PC-3 (cell line): ENCODE results near the gene C1orf53. TPM values are rescaled to one million over a fixed set of nuclear protein-coding genes. Genes with fewer than 3 reads are reported as not detected.
A peak's percentile ranks its signal among the peaks of the same experiment; 100 is the strongest.

Experiments
- ATAC-seq: fragments of 200-7000 bp; cut with Tn5 transposase; 2 replicates; pipeline ENCODE4 v1.9.1; 2020; ENCODE audit warnings: mild to moderate bottlenecking, moderate library complexity
- BruUV-seq: library from RNA; stranded (reverse); fragments of 400-500 nt; replicated peaks from 2 replicates; lab custom pipeline; 2021; lab: Mats Ljungman, UMichigan
- CTCF ChIA-PET: fragments of 300-600 bp; sonication (Branson Sonifier 250); formaldehyde crosslinking; loops from one replicate; lab custom pipeline; 2022; ENCODE audit warnings: antibody characterized with exemption; lab: Charles Lee
- POLR2A ChIA-PET: fragments of 300-600 bp; sonication (Branson Sonifier 250); formaldehyde crosslinking; loops from one replicate; lab custom pipeline; 2022; ENCODE audit warnings: antibody characterized with exemption; ENCODE audit not compliant: unreplicated experiment; lab: Charles Lee
- DNase-seq: peaks from one replicate; pipeline ENCODE4 v3.0.0-alpha.2; 2015
- H2AFZ ChIP-seq: fragments of 300-600 bp; sonication (generic); 2 replicates; pipeline ENCODE4 v1.6.0; 2016; ENCODE audit warnings: antibody characterized with exemption, low read length
- H3F3A ChIP-seq: fragments of 300-600 bp; sonication (generic); one replicate; pipeline ENCODE4 v1.6.0; 2017; ENCODE audit warnings: antibody characterized with exemption, low read length, control low read depth, mild to moderate bottlenecking; ENCODE audit not compliant: unreplicated experiment
- H3K27ac ChIP-seq: fragments of 300-600 bp; sonication (generic); 2 replicates; pipeline ENCODE4 v1.5.1; 2016; ENCODE audit warnings: mild to moderate bottlenecking, low read length
- H3K27me3 ChIP-seq: fragments of 300-600 bp; sonication (generic); 2 replicates; pipeline ENCODE4 v1.6.1; 2016; ENCODE audit warnings: low read length, mixed read lengths
- H3K36me3 ChIP-seq: fragments of 300-600 bp; sonication (generic); 2 replicates; pipeline ENCODE4 v1.6.1; 2016; ENCODE audit warnings: low read depth, mixed run types, low read length, mixed read lengths
- H3K4me1 ChIP-seq: fragments of 300-600 bp; sonication (generic); 2 replicates; pipeline ENCODE4 v1.5.1; 2016; ENCODE audit warnings: low read length; ENCODE audit not compliant: insufficient read depth
- H3K4me2 ChIP-seq: fragments of 300-600 bp; sonication (generic); 2 replicates; pipeline ENCODE4 v1.6.0; 2016; ENCODE audit warnings: low read length
- H3K4me3 ChIP-seq: fragments of 300-600 bp; sonication (generic); 2 replicates; pipeline ENCODE4 v1.5.1; 2016; ENCODE audit warnings: mild to moderate bottlenecking, low read length, mixed read lengths
- H3K79me2 ChIP-seq: fragments of 300-600 bp; sonication (generic); 2 replicates; pipeline ENCODE4 v1.6.1; 2017; ENCODE audit warnings: low read length, mixed read lengths
- H3K9ac ChIP-seq: fragments of 300-600 bp; sonication (generic); 2 replicates; pipeline ENCODE4 v1.6.0; 2016; ENCODE audit warnings: mild to moderate bottlenecking, low read length
- H3K9me2 ChIP-seq: fragments of 300-600 bp; sonication (generic); replicated peaks from 2 replicates; pipeline ENCODE4 v1.6.1; 2016; ENCODE audit warnings: mixed run types, low read length, mixed read lengths
- H3K9me3 ChIP-seq: fragments of 300-600 bp; sonication (generic); 2 replicates; pipeline ENCODE4 v1.6.1; 2016; ENCODE audit warnings: low read length, mixed read lengths
- H4K20me1 ChIP-seq: fragments of 300-600 bp; sonication (generic); 2 replicates; pipeline ENCODE4 v1.6.1; 2016; ENCODE audit warnings: low read length, mixed read lengths
- EZH2 ChIP-seq: fragments of 300-600 bp; sonication (generic); IDR thresholded peaks from one replicate; pipeline ENCODE4 v1.6.1; 2017; ENCODE audit warnings: antibody characterized with exemption, mild to moderate bottlenecking, low read length; ENCODE audit not compliant: unreplicated experiment
- EZH2phosphoT487 ChIP-seq: fragments of 300-600 bp; sonication (generic); IDR thresholded peaks from 2 replicates; pipeline ENCODE4 v1.6.1; 2018; ENCODE audit warnings: mild to moderate bottlenecking, antibody characterized with exemption, low read length, borderline replicate concordance
- intact Hi-C: fragments of 100-400 bp; cut with micrococcal nuclease; formaldehyde crosslinking; loops from 2 replicates; pipeline ENCODE4 v1.9.0; 2023
- total RNA-seq: library from RNA; depleted of rRNA; stranded (reverse); fragments of >200 nt; gene quantifications from 2 replicates; pipeline ENCODE4 v1.2.3, GENCODE V29; 2014
- TF ChIP-seq, protein P1 (sequence below): fragments of 300-600 bp; sonication (generic); conservative IDR thresholded peaks from 2 replicates; pipeline ENCODE4 v1.5.1; 2017; ENCODE audit warnings: antibody characterized with exemption, low read depth, mild to moderate bottlenecking, low read length

C1orf53 gene
- total RNA-seq, 1 experiment from 2014 or later: 10.4 TPM

DNA sequence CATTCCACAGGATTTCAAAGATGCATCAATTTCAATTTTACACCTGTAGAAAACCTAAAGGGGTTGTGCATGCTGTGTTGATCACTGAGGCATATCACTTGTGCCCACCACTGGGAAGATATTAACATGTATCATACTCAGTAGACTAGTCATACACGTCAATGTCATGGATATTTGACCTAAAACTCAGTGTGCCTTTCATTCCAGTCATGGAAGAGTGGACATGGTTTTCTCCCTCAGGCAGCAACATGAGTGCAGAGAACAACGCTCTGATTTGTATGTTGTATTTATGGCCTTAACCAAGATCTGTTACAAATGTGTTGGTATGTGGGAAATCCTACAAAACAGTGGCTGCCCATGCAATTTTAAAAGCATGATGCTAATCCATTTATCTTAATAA, 6.1 kb upstream of the C1orf53 start:
- no peaks in the 10 kb centered on the region for H3K79me2 ChIP-seq
- no peaks in the 10 kb centered on the region for H3K4me1 ChIP-seq
- H3K27me3 ChIP-seq: no peaks in the 10 kb centered on the region
- no TSS peak for BruUV-seq
- no peaks in the 10 kb centered on the region for H3K9me2 ChIP-seq
- ATAC-seq (no peak), DNase-seq (no peak)
- intact Hi-C loops: no loop called here
- no peaks in the 10 kb centered on the region for H3K36me3 ChIP-seq
- no peak overlapping the region for H3K9ac ChIP-seq
- no peak overlapping the region for H3K4me3 ChIP-seq
- no peaks in the 10 kb centered on the region for H3K9me3 ChIP-seq
- no peak overlapping the region for H2AFZ ChIP-seq
- H4K20me1 ChIP-seq: no peaks in the 10 kb centered on the region
- H3F3A ChIP-seq: no peaks in the 10 kb centered on the region
- ChIA-PET POLR2A (no interaction called here), CTCF (no interaction called here)
- H3K27ac ChIP-seq: no peak overlapping the region
- H3K4me2 ChIP-seq: no peak overlapping the region
- no peak for TF ChIP-seq EZH2phosphoT487
- TF ChIP-seq EZH2: no peak
- TF ChIP-seq, protein P1, sequence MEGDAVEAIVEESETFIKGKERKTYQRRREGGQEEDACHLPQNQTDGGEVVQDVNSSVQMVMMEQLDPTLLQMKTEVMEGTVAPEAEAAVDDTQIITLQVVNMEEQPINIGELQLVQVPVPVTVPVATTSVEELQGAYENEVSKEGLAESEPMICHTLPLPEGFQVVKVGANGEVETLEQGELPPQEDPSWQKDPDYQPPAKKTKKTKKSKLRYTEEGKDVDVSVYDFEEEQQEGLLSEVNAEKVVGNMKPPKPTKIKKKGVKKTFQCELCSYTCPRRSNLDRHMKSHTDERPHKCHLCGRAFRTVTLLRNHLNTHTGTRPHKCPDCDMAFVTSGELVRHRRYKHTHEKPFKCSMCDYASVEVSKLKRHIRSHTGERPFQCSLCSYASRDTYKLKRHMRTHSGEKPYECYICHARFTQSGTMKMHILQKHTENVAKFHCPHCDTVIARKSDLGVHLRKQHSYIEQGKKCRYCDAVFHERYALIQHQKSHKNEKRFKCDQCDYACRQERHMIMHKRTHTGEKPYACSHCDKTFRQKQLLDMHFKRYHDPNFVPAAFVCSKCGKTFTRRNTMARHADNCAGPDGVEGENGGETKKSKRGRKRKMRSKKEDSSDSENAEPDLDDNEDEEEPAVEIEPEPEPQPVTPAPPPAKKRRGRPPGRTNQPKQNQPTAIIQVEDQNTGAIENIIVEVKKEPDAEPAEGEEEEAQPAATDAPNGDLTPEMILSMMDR: no peak

- ChIA-PET CTCF (no interaction called here), POLR2A (interaction anchor here (0.6 kb wide), 1 partner anchor 90 kb away, joined by 3 read pairs; no protein-coding TSS in a partner anchor)
Observed at GRCh38 chr1:197899037-197899436, 3.4 kb upstream of the C1orf53 start.

GRCh38 chr1:197902131-197902453, 338 bp upstream of the C1orf53 start:
- no peaks in the 10 kb centered on the region for H3K9me2 ChIP-seq
- ChIA-PET CTCF (no interaction called here), POLR2A (interaction anchor here (0.9 kb wide), 1 partner anchor 16 kb away, joined by 4 read pairs; no protein-coding TSS in a partner anchor)
- H3K4me1 ChIP-seq: peaks cover 12% of the 10 kb centered on the region
- no peaks in the 10 kb centered on the region for H3K36me3 ChIP-seq
- H3K9me3 ChIP-seq: no peaks in the 10 kb centered on the region
- peak overlapping the region; percentile 96 for H3K4me2 ChIP-seq
- TSS peak; percentile 89 for BruUV-seq
- H3K79me2 ChIP-seq: no peaks in the 10 kb centered on the region
- no peaks in the 10 kb centered on the region for H3F3A ChIP-seq
- peak overlapping the region; percentile 94 for H3K9ac ChIP-seq
- DNase-seq: no peak
- H2AFZ ChIP-seq: peak overlapping the region; percentile 95
- peak overlapping the region; percentile 86 for H3K4me3 ChIP-seq
- intact Hi-C loops: no loop called here
- H3K27me3 ChIP-seq: no peaks in the 10 kb centered on the region
- ATAC-seq: no peak; the same call in 1 of the 2 replicates
- H4K20me1 ChIP-seq: no peaks in the 10 kb centered on the region
- peak overlapping the region; percentile 78 for H3K27ac ChIP-seq
- TF ChIP-seq EZH2 (no peak), EZH2phosphoT487 (no peak)
- TF ChIP-seq, protein P1: no peak

More at GRCh38 chr1:197899037-197899436, 3.4 kb upstream of the C1orf53 start:
- H2AFZ ChIP-seq: no peak overlapping the region
- no peak for ATAC-seq
- intact Hi-C loops: no loop called here
- peaks cover 12% of the 10 kb centered on the region for H3K4me1 ChIP-seq
- H3K4me3 ChIP-seq: no peak overlapping the region
- no peaks in the 10 kb centered on the region for H3K27me3 ChIP-seq
- no peak overlapping the region for H3K4me2 ChIP-seq
- no peaks in the 10 kb centered on the region for H3K9me3 ChIP-seq
- H3K27ac ChIP-seq: no peak overlapping the region
- H3K36me3 ChIP-seq: no peaks in the 10 kb centered on the region
- H3K9ac ChIP-seq: no peak overlapping the region
- no peak for TF ChIP-seq EZH2phosphoT487
- no peak for TF ChIP-seq EZH2
- TF ChIP-seq, protein P1: no peak
- BruUV-seq: no TSS peak
- H3K9me2 ChIP-seq: no peaks in the 10 kb centered on the region
- no peaks in the 10 kb centered on the region for H3F3A ChIP-seq
- no peak for DNase-seq
- H3K79me2 ChIP-seq: no peaks in the 10 kb centered on the region
- H4K20me1 ChIP-seq: no peaks in the 10 kb centered on the region
